B cell (primary cell): ENCODE data around the gene GOT1.

ENCODE experiments used
- CTCF ChIP-seq: fragments of 200-600 bp; IDR thresholded peaks from one replicate; pipeline ENCODE4 v1.8.0; 2022; ENCODE audit warnings: antibody characterized with exemption, mild to moderate bottlenecking
- EZH2 ChIP-seq: IDR thresholded peaks from 2 replicates; pipeline ENCODE4 v1.6.1; 2012; ENCODE audit warnings: borderline replicate concordance, low read depth, mild to moderate bottlenecking, moderate library complexity, low read length; ENCODE audit not compliant: insufficient read depth, poor library complexity, severe bottlenecking

DNA sequence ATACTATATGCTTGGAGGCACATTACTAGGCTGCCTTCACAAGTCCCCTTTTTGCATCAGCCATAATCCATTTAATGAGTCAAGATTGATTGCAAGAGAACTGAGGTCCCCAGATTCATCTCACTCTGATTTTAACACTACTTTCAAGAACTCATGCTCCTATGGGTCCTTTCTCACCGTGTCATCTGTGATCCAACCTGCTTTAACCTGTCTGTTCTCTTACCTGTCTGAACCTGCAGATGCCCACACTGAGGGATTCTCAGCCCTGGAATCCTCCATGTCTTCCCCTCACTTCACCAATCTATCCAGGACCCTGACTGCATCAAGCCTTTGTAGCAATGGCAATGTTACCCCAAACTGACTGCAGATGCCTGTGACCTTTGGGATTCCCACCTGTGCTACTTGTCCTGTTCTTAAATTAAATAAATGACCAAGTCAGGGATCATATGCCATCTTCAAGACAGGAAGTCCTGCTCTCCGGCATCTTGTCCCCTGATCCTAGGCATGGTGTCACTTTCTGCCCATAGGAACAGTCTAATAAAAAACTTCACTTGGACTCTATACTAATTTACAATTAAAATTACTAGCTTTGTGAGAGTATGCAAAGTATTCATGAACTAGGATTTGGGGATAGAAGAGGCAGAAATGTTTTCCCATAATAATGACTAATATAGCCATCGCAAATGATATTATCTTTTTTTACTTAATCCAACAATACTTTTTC, 25.9 kb upstream of the GOT1 start:
- TF ChIP-seq CTCF: no peak
- TF ChIP-seq EZH2: no peak
